GM21528 (cell line): Measurements from ENCODE around the gene GOSR1.
"Not testable (repeated sequence)": the region's sequence is repeated elsewhere in the genome, so short reads cannot be mapped to it uniquely, and the experiment has no call there.

Experiments
- ATAC-seq: cut with Tn5 transposase; IDR thresholded peaks from one replicate; pipeline ENCODE4 v1.9.1; 2021; ENCODE audit warnings: mild to moderate bottlenecking, moderate library complexity; ENCODE audit not compliant: unreplicated experiment, low FRiP score

The GOSR1 gene

GRCh38 chr17:30541802-30542201, 64.6 kb downstream of the GOSR1 start:
- no peak for ATAC-seq

- no peak for ATAC-seq
Observed at GRCh38 chr17:30543456-30543855, 66.2 kb downstream of the GOSR1 start.

GRCh38 chr17:30545024-30545423, 67.8 kb downstream of the GOSR1 start:
- no peak for ATAC-seq

- no peak for ATAC-seq
Observed at GRCh38 chr17:30547778-30548573, 70.8 kb downstream of the GOSR1 start.

- ATAC-seq: not testable (repeated sequence)
Observed at GRCh38 chr17:30549181-30549580, 72.0 kb downstream of the GOSR1 start.

GRCh38 chr17:30549864-30550511, 72.8 kb downstream of the GOSR1 start:
- no peak for ATAC-seq

- no peak for ATAC-seq
Observed at GRCh38 chr17:30550512-30551273, 73.5 kb downstream of the GOSR1 start.

GRCh38 chr17:30551274-30551995, 74.2 kb downstream of the GOSR1 start:
- not testable (repeated sequence) for ATAC-seq

GRCh38 chr17:30551996-30552339, 74.8 kb downstream of the GOSR1 start:
- ATAC-seq: no peak

GRCh38 chr17:30552994-30553566, 75.9 kb downstream of the GOSR1 start:
- no peak for ATAC-seq

GRCh38 chr17:30553823-30554440, 76.7 kb downstream of the GOSR1 start:
- ATAC-seq: not testable (repeated sequence)

- ATAC-seq: no peak
Observed at GRCh38 chr17:30554839-30555751, 77.9 kb downstream of the GOSR1 start.

- no peak for ATAC-seq
Observed at GRCh38 chr17:30555942-30556341, 78.7 kb downstream of the GOSR1 start.

- ATAC-seq: no peak
Observed at GRCh38 chr17:30556374-30557332, 79.4 kb downstream of the GOSR1 start.

GRCh38 chr17:30557916-30558685, 80.9 kb downstream of the GOSR1 start:
- ATAC-seq: no peak

- no peak for ATAC-seq
Observed at GRCh38 chr17:30558686-30559545, 81.7 kb downstream of the GOSR1 start.
